ENCODE data around the gene ZNF331. TPM values are rescaled to one million over a fixed set of nuclear protein-coding genes. Genes with fewer than 3 reads are reported as not detected.

Gene ZNF331
- total RNA-seq, 1 experiment from 2014 or later: 28.0 TPM

DNA sequence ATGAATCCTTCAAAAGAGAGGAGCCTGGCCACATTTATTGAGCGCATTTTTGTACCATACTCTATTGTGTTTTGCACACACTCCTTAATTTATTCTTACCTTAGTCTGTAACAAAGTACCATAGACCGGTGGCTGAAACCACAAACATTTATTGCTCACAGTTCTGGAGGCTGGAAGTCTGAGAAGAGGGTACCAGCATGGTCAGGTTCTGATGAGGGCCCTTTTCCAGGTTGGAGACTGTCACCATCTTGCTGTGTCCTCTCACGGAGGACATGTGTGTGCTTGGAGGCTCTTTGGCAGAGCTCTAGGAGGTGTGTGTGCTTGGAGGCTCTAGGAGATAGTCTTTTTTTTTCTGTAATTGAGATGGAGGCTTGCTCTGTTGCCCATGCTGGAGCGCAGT is 2.1 kb downstream of the ZNF331 start:
- DNase-seq (no peak), ATAC-seq (no peak)
- Histone ChIP-seq H3K4me3 (ENCODE audit: low read length) (no peak overlapping the region), H4K20me1 (ENCODE audit: low read length) (no peaks in the 10 kb centered on the region), H3K4me1 (ENCODE audit: insufficient read depth, low read length) (peaks cover 32% of the 10 kb centered on the region), H3K9me2 (replicated peaks; ENCODE audit: low read length) (no peaks in the 10 kb centered on the region), H3K27ac (ENCODE audit: low read length) (no peak overlapping the region), H3K79me2 (ENCODE audit: low read length) (peaks cover 30% of the 10 kb centered on the region), H3K4me2 (ENCODE audit: low read length) (no peak overlapping the region), H2AFZ (ENCODE audit: low read length) (no peak overlapping the region), H3K9me3 (ENCODE audit: low read length) (no peaks in the 10 kb centered on the region), H3K36me3 (ENCODE audit: low read depth, low read length) (peaks cover 16% of the 10 kb centered on the region), H3K27me3 (ENCODE audit: low read length) (no peaks in the 10 kb centered on the region), H3K9ac (ENCODE audit: low read length) (no peak overlapping the region), H3F3A (ENCODE audit: low read length, unreplicated experiment) (no peaks in the 10 kb centered on the region)
- ChIA-PET CTCF (no interaction called here), POLR2A (ENCODE audit: unreplicated experiment) (no interaction called here)
- no TSS peak for BruUV-seq (replicated peaks)
- intact Hi-C loops (cut with micrococcal nuclease): no loop called here
- TF ChIP-seq EZH2 (IDR thresholded peaks at IDR 0.05; ENCODE audit: low read length, unreplicated experiment) (no peak), EZH2phosphoT487 (IDR thresholded peaks at IDR 0.05; ENCODE audit: borderline replicate concordance, low read length) (no peak)

DNA sequence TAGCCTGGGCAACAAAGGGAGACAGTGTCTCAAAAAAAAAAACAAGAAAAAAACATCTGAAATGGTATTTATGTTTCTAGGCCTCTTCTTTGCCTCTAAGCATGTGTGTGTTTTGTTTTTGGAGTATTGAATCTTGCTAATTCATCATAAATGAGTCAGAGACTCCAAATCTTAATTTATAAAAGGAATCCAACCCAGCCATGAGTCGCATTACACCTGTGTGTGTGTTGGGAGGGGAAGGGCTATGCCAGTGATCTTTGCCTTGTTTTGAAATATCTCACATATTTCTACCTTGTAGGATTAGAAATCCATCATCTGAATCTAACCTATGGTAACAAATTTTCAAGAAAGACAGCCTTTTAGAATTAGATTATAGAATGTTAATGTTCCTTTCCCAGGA is 4.0 kb downstream of the ZNF331 start:
- Histone ChIP-seq H3K9me3 (ENCODE audit: low read length) (no peaks in the 10 kb centered on the region), H3K9me2 (replicated peaks; ENCODE audit: low read length) (no peaks in the 10 kb centered on the region), H3K27me3 (ENCODE audit: low read length) (no peaks in the 10 kb centered on the region), H4K20me1 (ENCODE audit: low read length) (no peaks in the 10 kb centered on the region), H3K4me2 (ENCODE audit: low read length) (peak overlapping the region; percentile 29), H3K4me1 (ENCODE audit: insufficient read depth, low read length) (peaks cover 50% of the 10 kb centered on the region), H3K9ac (ENCODE audit: low read length) (no peak overlapping the region), H3K79me2 (ENCODE audit: low read length) (peaks cover 40% of the 10 kb centered on the region), H3F3A (ENCODE audit: low read length, unreplicated experiment) (no peaks in the 10 kb centered on the region), H3K36me3 (ENCODE audit: low read depth, low read length) (peaks cover 19% of the 10 kb centered on the region), H3K4me3 (ENCODE audit: low read length) (no peak overlapping the region), H3K27ac (ENCODE audit: low read length) (peak overlapping the region; percentile 68), H2AFZ (ENCODE audit: low read length) (no peak overlapping the region)
- ChIA-PET CTCF (no interaction called here), POLR2A (ENCODE audit: unreplicated experiment) (no interaction called here)
- ATAC-seq: no peak
- DNase-seq: peak; percentile 76
- intact Hi-C loops (cut with micrococcal nuclease): no loop called here
- TF ChIP-seq EZH2 (IDR thresholded peaks at IDR 0.05; ENCODE audit: low read length, unreplicated experiment) (no peak), EZH2phosphoT487 (IDR thresholded peaks at IDR 0.05; ENCODE audit: borderline replicate concordance, low read length) (no peak)
- TF ChIP-seq, protein P1, sequence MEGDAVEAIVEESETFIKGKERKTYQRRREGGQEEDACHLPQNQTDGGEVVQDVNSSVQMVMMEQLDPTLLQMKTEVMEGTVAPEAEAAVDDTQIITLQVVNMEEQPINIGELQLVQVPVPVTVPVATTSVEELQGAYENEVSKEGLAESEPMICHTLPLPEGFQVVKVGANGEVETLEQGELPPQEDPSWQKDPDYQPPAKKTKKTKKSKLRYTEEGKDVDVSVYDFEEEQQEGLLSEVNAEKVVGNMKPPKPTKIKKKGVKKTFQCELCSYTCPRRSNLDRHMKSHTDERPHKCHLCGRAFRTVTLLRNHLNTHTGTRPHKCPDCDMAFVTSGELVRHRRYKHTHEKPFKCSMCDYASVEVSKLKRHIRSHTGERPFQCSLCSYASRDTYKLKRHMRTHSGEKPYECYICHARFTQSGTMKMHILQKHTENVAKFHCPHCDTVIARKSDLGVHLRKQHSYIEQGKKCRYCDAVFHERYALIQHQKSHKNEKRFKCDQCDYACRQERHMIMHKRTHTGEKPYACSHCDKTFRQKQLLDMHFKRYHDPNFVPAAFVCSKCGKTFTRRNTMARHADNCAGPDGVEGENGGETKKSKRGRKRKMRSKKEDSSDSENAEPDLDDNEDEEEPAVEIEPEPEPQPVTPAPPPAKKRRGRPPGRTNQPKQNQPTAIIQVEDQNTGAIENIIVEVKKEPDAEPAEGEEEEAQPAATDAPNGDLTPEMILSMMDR (conservative IDR thresholded peaks at IDR 0.05; ENCODE audit: low read depth, low read length): no peak
- no TSS peak for BruUV-seq (replicated peaks)

DNA sequence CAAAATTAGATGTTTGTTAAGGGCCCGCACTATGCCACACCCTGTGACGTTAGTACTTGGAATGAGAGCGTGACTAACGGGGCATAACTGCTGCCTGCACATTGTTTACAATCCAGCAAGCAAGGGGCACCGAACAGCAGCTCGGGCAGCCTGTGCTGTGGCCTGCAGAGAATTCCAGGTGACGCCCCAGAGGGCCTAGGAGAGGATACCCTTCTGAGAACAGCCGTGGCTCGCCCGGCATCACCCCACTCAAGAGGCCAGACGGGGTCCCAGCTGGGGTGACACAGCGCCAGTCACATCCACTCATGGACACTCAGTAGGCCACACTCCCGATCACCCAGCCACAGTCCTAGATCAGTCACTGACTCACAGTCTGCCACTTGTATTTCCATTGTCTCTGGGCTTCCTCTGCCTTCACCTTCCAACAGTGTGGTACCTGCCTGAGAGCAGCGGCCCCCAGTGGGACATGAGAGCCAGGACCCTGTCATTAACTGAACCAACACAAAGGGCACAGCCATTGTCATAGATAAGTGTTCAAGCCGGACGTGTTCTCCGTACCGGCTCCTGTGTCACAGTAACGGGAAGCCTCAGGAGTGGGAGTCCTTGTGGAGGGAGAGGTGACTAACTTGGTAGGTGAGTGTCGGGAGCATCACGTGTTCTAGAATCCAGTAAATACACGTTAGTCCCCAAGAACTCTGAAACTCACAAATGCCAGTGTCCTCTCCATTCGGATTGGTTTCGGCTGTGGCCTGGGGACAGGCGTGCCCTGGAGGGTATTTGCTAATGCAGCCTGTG is 7.5 kb downstream of the ZNF331 start:
- ChIA-PET CTCF (interaction anchor here (0.5 kb wide), 1 partner anchor 1889 kb away, joined by 4 read pairs; no protein-coding TSS in a partner anchor), POLR2A (ENCODE audit: unreplicated experiment) (no interaction called here)
- Histone ChIP-seq H3K9ac (ENCODE audit: low read length) (peak overlapping the region; percentile 78), H3K79me2 (ENCODE audit: low read length) (peaks cover 44% of the 10 kb centered on the region), H3K4me3 (ENCODE audit: low read length) (peak overlapping the region; percentile 26; the same call in 1 of the 2 replicates), H3K27ac (ENCODE audit: low read length) (peak overlapping the region; percentile 96), H3F3A (ENCODE audit: low read length, unreplicated experiment) (no peaks in the 10 kb centered on the region), H3K27me3 (ENCODE audit: low read length) (no peaks in the 10 kb centered on the region), H3K9me3 (ENCODE audit: low read length) (no peaks in the 10 kb centered on the region), H2AFZ (ENCODE audit: low read length) (peak overlapping the region; percentile 27), H3K36me3 (ENCODE audit: low read depth, low read length) (peaks cover 20% of the 10 kb centered on the region), H3K4me2 (ENCODE audit: low read length) (peak overlapping the region; percentile 71), H3K4me1 (ENCODE audit: insufficient read depth, low read length) (peaks cover 44% of the 10 kb centered on the region), H4K20me1 (ENCODE audit: low read length) (no peaks in the 10 kb centered on the region), H3K9me2 (replicated peaks; ENCODE audit: low read length) (no peaks in the 10 kb centered on the region)
- ATAC-seq: peak; percentile 96
- DNase-seq: peak; percentile 98
- BruUV-seq (replicated peaks): TSS peak; percentile 87
- TF ChIP-seq, protein P1 (conservative IDR thresholded peaks at IDR 0.05; ENCODE audit: low read depth, low read length): peak; percentile 53
- no peak for TF ChIP-seq EZH2 (IDR thresholded peaks at IDR 0.05; ENCODE audit: low read length, unreplicated experiment)
- intact Hi-C loops (cut with micrococcal nuclease): loop anchor here (1.0 to 2.0 kb wide), 2 partner anchors 25 to 78 kb away; partner anchors contain the start of gene ZNF813
